ENCODE results near the gene HPCAL4. TPM values are rescaled to one million over a fixed set of nuclear protein-coding genes. Genes with fewer than 3 reads are reported as not detected.

The HPCAL4 gene
- total RNA-seq, 1 donor from 2014 or later, result 0.49 TPM

DNA sequence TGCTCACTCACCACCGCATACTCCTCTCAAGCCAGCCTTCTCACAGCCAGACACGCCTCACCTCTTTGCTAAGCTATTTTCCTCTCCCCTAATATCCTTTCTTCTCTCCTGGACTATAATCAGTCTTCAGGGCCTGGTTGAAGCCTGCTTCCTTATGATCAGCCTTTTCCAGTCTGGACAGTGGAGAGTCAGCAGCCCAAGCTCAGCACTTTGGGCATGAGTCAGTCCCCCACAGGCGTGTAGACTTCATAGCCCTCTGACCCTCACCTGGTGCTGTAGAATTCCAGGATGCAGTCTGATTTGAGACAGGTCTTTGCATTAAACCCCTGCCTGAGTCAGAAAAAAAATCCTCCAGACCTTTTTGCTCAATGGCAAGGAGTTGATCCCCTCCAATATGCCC lies 2.5 kb downstream of the HPCAL4 start:
- Histone ChIP-seq H3K4me1 (peaks cover 25% of the 10 kb centered on the region), H3K27ac (no peak overlapping the region), H3K4me3 (no peak overlapping the region), H3K9me3 (no peaks in the 10 kb centered on the region), H3K36me3 (no peaks in the 10 kb centered on the region), H3K27me3 (no peaks in the 10 kb centered on the region)
- no peak for DNase-seq (ENCODE audit: extremely low spot score in 2 of 2)
- intact Hi-C loops (cut with DNase I), result no loop called here
- TF ChIP-seq, protein P1, sequence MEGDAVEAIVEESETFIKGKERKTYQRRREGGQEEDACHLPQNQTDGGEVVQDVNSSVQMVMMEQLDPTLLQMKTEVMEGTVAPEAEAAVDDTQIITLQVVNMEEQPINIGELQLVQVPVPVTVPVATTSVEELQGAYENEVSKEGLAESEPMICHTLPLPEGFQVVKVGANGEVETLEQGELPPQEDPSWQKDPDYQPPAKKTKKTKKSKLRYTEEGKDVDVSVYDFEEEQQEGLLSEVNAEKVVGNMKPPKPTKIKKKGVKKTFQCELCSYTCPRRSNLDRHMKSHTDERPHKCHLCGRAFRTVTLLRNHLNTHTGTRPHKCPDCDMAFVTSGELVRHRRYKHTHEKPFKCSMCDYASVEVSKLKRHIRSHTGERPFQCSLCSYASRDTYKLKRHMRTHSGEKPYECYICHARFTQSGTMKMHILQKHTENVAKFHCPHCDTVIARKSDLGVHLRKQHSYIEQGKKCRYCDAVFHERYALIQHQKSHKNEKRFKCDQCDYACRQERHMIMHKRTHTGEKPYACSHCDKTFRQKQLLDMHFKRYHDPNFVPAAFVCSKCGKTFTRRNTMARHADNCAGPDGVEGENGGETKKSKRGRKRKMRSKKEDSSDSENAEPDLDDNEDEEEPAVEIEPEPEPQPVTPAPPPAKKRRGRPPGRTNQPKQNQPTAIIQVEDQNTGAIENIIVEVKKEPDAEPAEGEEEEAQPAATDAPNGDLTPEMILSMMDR (IDR thresholded peaks at IDR 0.05), result no peak
- no peak for TF ChIP-seq POLR2AphosphoS5 (IDR thresholded peaks at IDR 0.05; ENCODE audit: insufficient read depth in 1 of 2, low read depth in 1 of 2)
- TF ChIP-seq POLR2A (IDR thresholded peaks at IDR 0.05), result no peak

DNA sequence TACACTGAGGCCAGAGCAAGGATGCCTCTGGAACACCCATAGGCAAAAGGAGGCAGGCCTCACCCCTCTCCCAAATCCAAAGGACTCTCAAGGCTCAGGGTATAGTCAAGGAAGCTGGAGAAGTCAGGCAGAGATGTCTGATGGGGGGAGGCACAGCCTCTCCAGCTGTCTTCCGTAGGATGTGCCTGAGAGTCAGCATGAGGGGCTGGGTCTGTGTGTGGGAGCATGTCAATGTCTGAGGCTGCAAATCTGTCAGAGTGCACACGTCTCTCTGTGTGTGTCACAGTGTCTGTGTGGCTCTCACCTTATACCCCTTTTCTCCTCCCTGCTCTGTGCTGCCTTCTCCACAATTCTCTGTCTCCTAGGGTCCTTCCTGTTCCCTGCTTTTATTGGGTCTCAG lies 4.0 kb downstream of the HPCAL4 start:
- TF ChIP-seq POLR2A (IDR thresholded peaks at IDR 0.05) (no peak), POLR2AphosphoS5 (IDR thresholded peaks at IDR 0.05; ENCODE audit: insufficient read depth in 1 of 2, low read depth in 1 of 2) (no peak)
- TF ChIP-seq, protein P1 (IDR thresholded peaks at IDR 0.05), result no peak
- no peaks in the 10 kb centered on the region for H3K36me3 ChIP-seq
- no peak overlapping the region for H3K4me3 ChIP-seq
- H3K9me3 ChIP-seq, result no peaks in the 10 kb centered on the region
- H3K4me1 ChIP-seq, result peaks cover 21% of the 10 kb centered on the region
- no peaks in the 10 kb centered on the region for H3K27me3 ChIP-seq
- H3K27ac ChIP-seq, result no peak overlapping the region
- intact Hi-C loops (cut with DNase I), result no loop called here
- DNase-seq (ENCODE audit: extremely low spot score in 2 of 2), result no peak

GRCh38 chr1:39685071-39685470 lies 6.2 kb downstream of the HPCAL4 start:
- Histone ChIP-seq H3K27me3 (no peaks in the 10 kb centered on the region), H3K4me3 (no peak overlapping the region), H3K36me3 (no peaks in the 10 kb centered on the region), H3K9me3 (no peaks in the 10 kb centered on the region), H3K27ac (no peak overlapping the region), H3K4me1 (peaks cover 6% of the 10 kb centered on the region)
- no peak for DNase-seq (ENCODE audit: extremely low spot score in 2 of 2)
- intact Hi-C loops (cut with DNase I), result no loop called here
- TF ChIP-seq POLR2A (IDR thresholded peaks at IDR 0.05), result no peak
- TF ChIP-seq, protein P1 (IDR thresholded peaks at IDR 0.05), result no peak
- TF ChIP-seq POLR2AphosphoS5 (IDR thresholded peaks at IDR 0.05; ENCODE audit: insufficient read depth in 1 of 2, low read depth in 1 of 2), result no peak

GRCh38 chr1:39684313-39684664 lies 6.9 kb downstream of the HPCAL4 start:
- Histone ChIP-seq H3K27me3 (no peaks in the 10 kb centered on the region), H3K4me3 (no peak overlapping the region)

GRCh38 chr1:39683591-39684312 lies 7.5 kb downstream of the HPCAL4 start:
- Histone ChIP-seq H3K36me3 (no peaks in the 10 kb centered on the region), H3K27ac (no peak overlapping the region), H3K4me1 (peaks cover 6% of the 10 kb centered on the region), H3K4me3 (no peak overlapping the region), H3K9me3 (no peaks in the 10 kb centered on the region), H3K27me3 (no peaks in the 10 kb centered on the region)
- no peak for DNase-seq (ENCODE audit: extremely low spot score in 2 of 2)
- intact Hi-C loops (cut with DNase I), result no loop called here
- TF ChIP-seq, protein P1 (IDR thresholded peaks at IDR 0.05), result no peak
- no peak for TF ChIP-seq POLR2AphosphoS5 (IDR thresholded peaks at IDR 0.05; ENCODE audit: insufficient read depth in 1 of 2, low read depth in 1 of 2)
- TF ChIP-seq POLR2A (IDR thresholded peaks at IDR 0.05), result no peak

More at GRCh38 chr1:39684313-39684664, 6.9 kb downstream of the HPCAL4 start:
- peaks cover 6% of the 10 kb centered on the region for H3K4me1 ChIP-seq
- TF ChIP-seq, protein P1 (IDR thresholded peaks at IDR 0.05), result no peak
- TF ChIP-seq POLR2AphosphoS5 (IDR thresholded peaks at IDR 0.05; ENCODE audit: insufficient read depth in 1 of 2, low read depth in 1 of 2), result no peak
- no peaks in the 10 kb centered on the region for H3K36me3 ChIP-seq
- no peak overlapping the region for H3K27ac ChIP-seq
- H3K9me3 ChIP-seq, result no peaks in the 10 kb centered on the region
- intact Hi-C loops (cut with DNase I), result no loop called here
- no peak for DNase-seq (ENCODE audit: extremely low spot score in 2 of 2)

Data from vagina (tissue), 2 donors.